NCI-H69 (cell line): ENCODE measurements around the gene MAPRE2.
A peak's percentile ranks its signal among the peaks of the same experiment; 100 is the strongest.
"Not testable (repeated sequence)": the region's sequence is repeated elsewhere in the genome, so short reads cannot be mapped to it uniquely, and the experiment has no call there.

ENCODE experiments used
- DNase-seq: peaks from one replicate; lab custom pipeline; 2025; lab: John Stamatoyannopoulos, UW

The MAPRE2 gene

GRCh38 chr18:35122586-35123224, 81.5 kb downstream of the MAPRE2 start:
- peak; percentile 95 for DNase-seq

GRCh38 chr18:35123811-35124210, 82.6 kb downstream of the MAPRE2 start:
- DNase-seq, result no peak

GRCh38 chr18:35127201-35127600, 86.0 kb downstream of the MAPRE2 start:
- peak; percentile 54 for DNase-seq

- DNase-seq, result no peak
Observed at GRCh38 chr18:35128675-35129074, 87.5 kb downstream of the MAPRE2 start.

- DNase-seq, result peak; percentile 23
Observed at GRCh38 chr18:35130236-35130635, 89.0 kb downstream of the MAPRE2 start.

- no peak for DNase-seq
Observed at GRCh38 chr18:35131387-35132020, 90.3 kb downstream of the MAPRE2 start.

- DNase-seq, result no peak
Observed at GRCh38 chr18:35132021-35132902, 91.0 kb downstream of the MAPRE2 start.

GRCh38 chr18:35134190-35134730, 93.0 kb downstream of the MAPRE2 start:
- no peak for DNase-seq

GRCh38 chr18:35134791-35135531, 93.7 kb downstream of the MAPRE2 start:
- no peak for DNase-seq

GRCh38 chr18:35136248-35136647, 95.0 kb downstream of the MAPRE2 start:
- peak; percentile 37 for DNase-seq

GRCh38 chr18:35136885-35137284, 95.7 kb downstream of the MAPRE2 start:
- DNase-seq, result no peak

- DNase-seq, result no peak
Observed at GRCh38 chr18:35137632-35138031, 96.4 kb downstream of the MAPRE2 start.

GRCh38 chr18:35138773-35139172, 97.6 kb downstream of the MAPRE2 start:
- DNase-seq, result no peak

- DNase-seq, result no peak
Observed at GRCh38 chr18:35139517-35139916, 98.3 kb downstream of the MAPRE2 start.

- no peak for DNase-seq
Observed at GRCh38 chr18:35141077-35141476, 99.9 kb downstream of the MAPRE2 start.

GRCh38 chr18:35141567-35142274, 100.5 kb downstream of the MAPRE2 start:
- peak; percentile 71 for DNase-seq

- DNase-seq, result no peak
Observed at GRCh38 chr18:35142275-35142615, 101.0 kb downstream of the MAPRE2 start.

- DNase-seq, result peak; percentile 100
Observed at GRCh38 chr18:35143622-35144596, 102.7 kb downstream of the MAPRE2 start.

GRCh38 chr18:35144698-35145097, 103.5 kb downstream of the MAPRE2 start:
- no peak for DNase-seq

- DNase-seq, result not testable (repeated sequence)
Observed at GRCh38 chr18:35150195-35150594, 109.0 kb downstream of the MAPRE2 start.
